Spleen (tissue), 11 donors: ENCODE results near the gene UGT1A7. TPM values are rescaled to one million over a fixed set of nuclear protein-coding genes. Genes with fewer than 3 reads are reported as not detected.

Source experiments
- DNase-seq: peaks from one replicate; pipeline ENCODE4 v3.0.0-alpha.2; 2020
- H3K27ac ChIP-seq, 8 donors: fragments of 200-600 bp; sonication (generic) in 7 of 8; 1 replicate in 4 of 8; 2 replicates in 4 of 8; pipeline versions ENCODE4 v1.5.0 to v1.8.0; 2016 to 2021; ENCODE audit warnings: inconsistent platforms in 4 of 8, mild to moderate bottlenecking in 4 of 8, moderate library complexity in 1 of 8
- H3K27me3 ChIP-seq, 7 donors: fragments of 200-600 bp; sonication (generic) in 6 of 7; replicated peaks in 1 of 7; 1 replicate in 4 of 7; 2 replicates in 3 of 7; pipeline versions ENCODE4 v1.5.0 to v1.8.0; 2016 to 2021; ENCODE audit warnings: inconsistent platforms in 3 of 7, mild to moderate bottlenecking in 1 of 7
- H3K36me3 ChIP-seq, 6 donors: fragments of 200-600 bp; sonication (generic) in 5 of 6; 1 replicate in 4 of 6; 2 replicates in 2 of 6; pipeline versions ENCODE4 v1.5.0 to v1.8.0; 2016 to 2021; ENCODE audit warnings: inconsistent platforms in 2 of 6
- H3K4me1 ChIP-seq, 6 donors: fragments of 200-600 bp; sonication (generic) in 5 of 6; 1 replicate in 3 of 6; 2 replicates in 3 of 6; pipeline versions ENCODE4 v1.5.0 to v1.8.0; 2016 to 2021; ENCODE audit warnings: inconsistent platforms in 3 of 6
- H3K4me3 ChIP-seq, 8 donors: fragments of 200-600 bp; sonication (generic) in 7 of 8; 1 replicate in 4 of 8; 2 replicates in 4 of 8; pipeline versions ENCODE4 v1.5.0 to v1.8.0; 2016 to 2021; ENCODE audit warnings: inconsistent platforms in 4 of 8, mild to moderate bottlenecking in 4 of 8, moderate library complexity in 2 of 8
- H3K9me3 ChIP-seq, 8 donors: fragments of 200-600 bp; sonication (generic) in 7 of 8; 1 replicate in 4 of 8; 2 replicates in 4 of 8; pipeline versions ENCODE4 v1.5.0 to v1.8.0; 2016 to 2021; ENCODE audit warnings: inconsistent platforms in 4 of 8
- CTCF ChIP-seq, 11 experiments: fragments of 200-600 bp in 7 of 11; fragments of 450-650 bp in 4 of 11; sonication (generic) in 4 of 11; IDR thresholded peaks in 8 of 11; conservative IDR thresholded peaks in 3 of 11; 1 replicate in 7 of 11; 2 replicates in 4 of 11; pipeline versions ENCODE4 v1.4.0 to v1.8.0; 2016 to 2021; ENCODE audit warnings: antibody characterized with exemption in 11 of 11, inconsistent platforms in 4 of 11, mild to moderate bottlenecking in 1 of 11
- POLR2A ChIP-seq, 3 donors: fragments of 450-650 bp; IDR thresholded peaks; one replicate each; pipeline ENCODE4 v1.5.1; 2017; ENCODE audit warnings: antibody characterized with exemption in 3 of 3, mild to moderate bottlenecking in 1 of 3
- POLR2AphosphoS5 ChIP-seq, 3 donors: sonication (generic); formaldehyde crosslinking; IDR thresholded peaks; one replicate each; pipeline ENCODE4 v1.5.1; 2017; ENCODE audit warnings: antibody characterized with exemption in 3 of 3
- WGBS, 5 donors: extraction: QIAGEN DNeasy Blood & Tissue Kit in 3 of 5; methylation state at CpG; one replicate each; pipeline versions ENCODE4 v1.1.5 to v1.1.7; 2013 to 2018; 5-methylcytosine and 5-hydroxymethylcytosine counted together
- intact Hi-C: fragments of 100-400 bp; cut with DNase I; formaldehyde crosslinking; loops from one replicate; pipeline ENCODE4 v1.15.0; 2023; ENCODE audit warnings: low total_unique reads
- polyA plus RNA-seq, 3 donors: library from polyadenylated mRNA; stranded (reverse); fragments of 200-250 nt; gene quantifications; one replicate each; pipeline ENCODE4 v1.2.1, GENCODE V29; 2013
- total RNA-seq, 7 donors: library from RNA; depleted of rRNA in 3 of 7; stranded (reverse); fragments of >200 nt in 3 of 7; fragmentation: NEBNext Ultra II Directional in 4 of 7; extraction: Animal tissue kit (Norgen Biotek cat#: 25700) in 4 of 7; gene quantifications; one replicate each; pipeline versions ENCODE4 v1.1.0 to v1.2.1, GENCODE V29; 2016 to 2021
- donor health status: healthy with polysubstance abuse.
- donor health status: DM: no; HTN: no; CAD: no; lungs with moderate emphysema.
- donor health status: DM: no; HTN: no; CAD: no.
- donor health status: Bipolar disorder and iron deficiency.
- donor health status: healthy.
- donor health status: DM: no; HTN: no; CAD: no.
- donor health status: DM: yes; HTN: yes; CAD: no.

Gene UGT1A7
- total and polyA plus RNA-seq, 10 donors: 0.03 TPM; not detected in 9

DNA sequence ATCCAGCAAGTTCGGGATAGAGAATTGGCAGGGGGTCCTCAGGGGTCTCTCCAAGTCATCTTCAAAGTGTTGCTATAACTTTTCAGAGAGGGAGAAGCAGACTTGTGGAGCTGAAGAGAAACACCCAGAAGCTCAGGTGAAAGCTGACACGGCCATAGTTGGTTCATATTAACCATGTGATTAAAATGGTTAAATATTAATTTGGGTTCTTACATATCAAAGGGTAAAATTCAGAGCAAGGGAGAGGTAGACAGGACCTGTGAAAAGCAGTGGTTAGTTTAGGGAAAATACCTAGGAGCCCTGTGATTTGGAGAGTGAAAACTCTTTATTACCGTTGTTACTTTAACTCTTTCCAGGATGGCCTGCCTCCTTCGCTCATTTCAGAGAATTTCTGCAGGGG is 10.9 kb downstream of the UGT1A7 start, which contains the start of gene UGT1A6:
Gene UGT1A6, plus strand, starts transcription at position 243 of the 400 bp plus-strand sequence. Its CDS starts 115 bp downstream, at position 358.
- 81 to 96% (median 91%) methylated on average over 4 of the region's 4 CpGs for WGBS, 5 donors
- no peaks in the 10 kb centered on the region for H3K4me1 ChIP-seq
- no peaks in the 10 kb centered on the region for H3K36me3 ChIP-seq
- no peak for DNase-seq
- no peak within 1 kb of the TSS for H3K4me3 ChIP-seq
- H3K9me3 ChIP-seq: no peaks in the 10 kb centered on the region
- H3K27ac ChIP-seq: no peak within 1 kb of the TSS
- intact Hi-C loops: no loop called here
- TF ChIP-seq POLR2A (IDR thresholded peaks at IDR 0.05) (no peak), CTCF (IDR thresholded peaks at IDR 0.05 in 8 of 11, conservative IDR thresholded peaks at IDR 0.05 in 3 of 11) (no peak), POLR2AphosphoS5 (IDR thresholded peaks at IDR 0.05) (no peak)
- H3K27me3 ChIP-seq: no peaks in the 10 kb centered on the region

DNA sequence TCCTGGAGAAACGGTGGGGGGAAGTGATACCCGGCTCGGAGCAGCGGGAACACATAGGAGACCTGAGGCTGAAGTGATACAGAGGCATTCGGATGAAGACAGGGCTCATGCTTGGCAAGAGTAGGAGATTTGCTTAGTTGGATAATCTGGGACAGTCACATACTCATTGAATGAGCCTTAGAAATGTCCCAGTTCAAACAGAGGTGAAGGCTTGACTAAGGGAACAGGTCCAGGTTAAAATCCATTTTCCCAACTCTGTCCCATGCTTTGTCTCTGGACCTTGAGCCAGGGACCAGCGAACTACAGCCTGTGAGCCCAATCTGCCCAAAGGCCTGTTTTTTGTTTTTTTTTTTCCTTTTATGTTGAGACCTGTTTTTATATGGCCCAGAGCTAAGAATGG is 12.3 kb downstream of the UGT1A7 start:
- no peak for DNase-seq
- Histone ChIP-seq H3K4me1 (no peaks in the 10 kb centered on the region), H3K4me3 (no peak overlapping the region), H3K9me3 (no peaks in the 10 kb centered on the region), H3K27me3 (no peaks in the 10 kb centered on the region), H3K27ac (no peak overlapping the region), H3K36me3 (no peaks in the 10 kb centered on the region)
- WGBS, 5 donors: 69 to 79% (median 75%) methylated on average over 6 of the region's 6 CpGs
- intact Hi-C loops: no loop called here
- TF ChIP-seq POLR2AphosphoS5 (IDR thresholded peaks at IDR 0.05) (no peak), CTCF (IDR thresholded peaks at IDR 0.05 in 8 of 11, conservative IDR thresholded peaks at IDR 0.05 in 3 of 11) (no peak), POLR2A (IDR thresholded peaks at IDR 0.05) (no peak)

DNA sequence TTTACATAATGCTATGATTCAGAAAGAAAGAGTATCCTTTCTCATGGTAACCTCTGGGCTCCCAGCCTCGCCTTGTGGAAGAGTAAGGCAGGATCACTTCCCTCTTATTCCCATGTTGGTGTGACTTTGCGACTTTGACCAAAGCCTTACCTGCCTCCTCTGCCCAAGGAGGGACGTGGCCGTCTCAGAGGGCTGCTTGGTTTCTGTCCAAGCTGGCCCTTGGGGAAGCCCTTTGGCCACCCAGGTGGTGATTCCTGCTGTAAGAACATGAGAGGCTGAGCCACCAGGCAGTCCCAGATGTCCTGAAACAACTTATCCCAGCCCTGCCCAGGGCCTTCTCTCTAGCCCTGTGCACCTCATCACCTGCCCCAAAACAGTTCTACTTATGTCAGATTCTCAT is 17.0 kb downstream of the UGT1A7 start:
- Histone ChIP-seq H3K4me1 (no peaks in the 10 kb centered on the region), H3K36me3 (no peaks in the 10 kb centered on the region), H3K27ac (no peak overlapping the region), H3K9me3 (peaks cover 0 to 4% (median under 1%) of the 10 kb centered on the region in 8 donors), H3K4me3 (no peak overlapping the region), H3K27me3 (no peaks in the 10 kb centered on the region)
- DNase-seq: no peak
- 78 to 95% (median 81%) methylated on average over 4 of the region's 4 CpGs for WGBS, 5 donors
- TF ChIP-seq CTCF (IDR thresholded peaks at IDR 0.05 in 8 of 11, conservative IDR thresholded peaks at IDR 0.05 in 3 of 11) (no peak), POLR2A (IDR thresholded peaks at IDR 0.05) (no peak), POLR2AphosphoS5 (IDR thresholded peaks at IDR 0.05) (no peak)
- intact Hi-C loops: no loop called here

- no peaks in the 10 kb centered on the region for H3K4me1 ChIP-seq
- H3K9me3 ChIP-seq: peaks cover 0 to 12% (median 2%) of the 10 kb centered on the region in 8 donors
- WGBS, 5 donors: 85 to 95% (median 89%) methylated on average over 8 of the region's 8 CpGs
- no peak for TF ChIP-seq POLR2A (IDR thresholded peaks at IDR 0.05)
- TF ChIP-seq POLR2AphosphoS5 (IDR thresholded peaks at IDR 0.05): no peak
- TF ChIP-seq CTCF (IDR thresholded peaks at IDR 0.05 in 8 of 11, conservative IDR thresholded peaks at IDR 0.05 in 3 of 11): no peak
- H3K27ac ChIP-seq: no peak overlapping the region
- H3K27me3 ChIP-seq: no peaks in the 10 kb centered on the region
- no peaks in the 10 kb centered on the region for H3K36me3 ChIP-seq
- intact Hi-C loops: no loop called here
- DNase-seq: no peak
- H3K4me3 ChIP-seq: no peak overlapping the region
Measured at GRCh38 chr2:233699424-233700027, 17.8 kb downstream of the UGT1A7 start.
